Lung (tissue), 12 donors: ENCODE results near the gene RPS6KA2. TPM values are rescaled to one million over a fixed set of nuclear protein-coding genes. Genes with fewer than 3 reads are reported as not detected.

Experiments
- ATAC-seq: fragments of 200-7000 bp; cut with Tn5 transposase; one replicate; pipeline ENCODE4 v1.9.1; 2020; ENCODE audit warnings: moderate number of reproducible peaks; ENCODE audit not compliant: insufficient read depth, low FRiP score
- DNase-seq, 3 donors: peaks; one replicate each; pipeline ENCODE4 v3.0.0-alpha.2; 2013 to 2017
- H3K27ac ChIP-seq, 2 donors: one replicate each; pipeline ENCODE4 v1.5.1; 2013; ENCODE audit warnings: mild to moderate bottlenecking in 2 of 2, moderate library complexity in 2 of 2, control low read depth in 1 of 2, inconsistent platforms in 1 of 2, low read depth in 1 of 2, low read length in 1 of 2
- H3K27me3 ChIP-seq, 3 donors: one replicate each; pipeline ENCODE4 v1.5.1; 2013; ENCODE audit warnings: low read length in 2 of 3; ENCODE audit not compliant: control insufficient read depth in 3 of 3, insufficient read depth in 3 of 3
- H3K36me3 ChIP-seq, 4 donors: one replicate each; pipeline ENCODE4 v1.5.1; 2013; ENCODE audit warnings: low read length in 4 of 4, mild to moderate bottlenecking in 1 of 4, moderate library complexity in 1 of 4; ENCODE audit not compliant: control insufficient read depth in 4 of 4, insufficient read depth in 4 of 4
- H3K4me1 ChIP-seq, 5 donors: one replicate each; pipeline ENCODE4 v1.5.1; 2013; ENCODE audit warnings: low read length in 5 of 5, mild to moderate bottlenecking in 2 of 5, moderate library complexity in 1 of 5; ENCODE audit not compliant: control insufficient read depth in 5 of 5, insufficient read depth in 5 of 5
- H3K4me3 ChIP-seq: one replicate; pipeline ENCODE4 v1.5.1; 2013; ENCODE audit warnings: mild to moderate bottlenecking, control low read depth, moderate library complexity
- H3K9ac ChIP-seq, 2 donors: one replicate each; pipeline ENCODE4 v1.5.1; 2013; ENCODE audit warnings: low read length in 2 of 2, control low read depth in 1 of 2; ENCODE audit not compliant: insufficient read depth in 1 of 2
- H3K9me3 ChIP-seq, 4 donors: one replicate each; pipeline ENCODE4 v1.5.1; 2013; ENCODE audit warnings: low read length in 3 of 4, mild to moderate bottlenecking in 1 of 4, moderate library complexity in 1 of 4; ENCODE audit not compliant: control insufficient read depth in 4 of 4, insufficient read depth in 3 of 4
- CTCF ChIP-seq: IDR thresholded peaks from 2 replicates; pipeline ENCODE4 v1.5.1; 2012; ENCODE audit warnings: mild to moderate bottlenecking; ENCODE audit errors: control extremely low read depth, extremely low read depth
- WGBS, 2 donors: extraction: QIAGEN DNeasy Blood & Tissue Kit; methylation state at CpG; one replicate each; pipeline ENCODE4 v1.1.7; 2013; 5-methylcytosine and 5-hydroxymethylcytosine counted together
- polyA plus RNA-seq, 2 donors: library from polyadenylated mRNA; stranded (reverse); fragments of 200-250 nt; gene quantifications; one replicate each; pipeline ENCODE4 v1.2.1, GENCODE V29; 2013
- total RNA-seq, 2 donors: library from RNA; depleted of rRNA in 1 of 2; stranded (reverse); fragments of >200 nt in 1 of 2; gene quantifications; one replicate each; pipeline ENCODE4 v1.2.1, GENCODE V29; 2014 to 2021
- donor health status: control.
- donor health status: control.
- donor health status: Bipolar disorder and iron deficiency.
- donor health status: healthy.
- donor health status: DM: yes; HTN: yes; CAD: no.

The RPS6KA2 gene
- total and polyA plus RNA-seq, 4 donors, result 61.9 to 185 (median 105) TPM

DNA sequence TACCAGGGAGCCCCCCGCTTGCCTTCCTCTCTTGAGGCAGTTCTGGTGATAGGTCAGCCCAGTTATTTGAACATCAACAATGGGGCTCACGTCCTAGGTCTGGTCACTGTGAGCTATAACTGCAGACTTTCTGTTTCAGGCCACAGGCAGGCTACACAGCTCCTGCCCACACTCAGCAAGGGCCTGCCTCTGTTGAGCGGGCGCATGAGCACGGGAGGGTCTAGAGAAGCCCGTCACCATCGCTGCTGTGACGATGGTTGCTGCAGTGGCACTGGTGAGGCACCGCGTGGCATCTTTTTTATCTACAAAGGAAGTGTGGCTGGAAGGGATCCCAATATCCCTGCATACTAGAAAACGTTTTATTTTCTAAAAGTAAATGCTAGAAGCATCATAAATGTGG, 118.3 kb downstream of the RPS6KA2 start:
- H3K27ac ChIP-seq, result no peak overlapping the region
- no peaks in the 10 kb centered on the region for H3K4me1 ChIP-seq
- no peaks in the 10 kb centered on the region for H3K9me3 ChIP-seq
- DNase-seq, result no peak
- peaks cover 0 to 49% (median 16%) of the 10 kb centered on the region in 4 donors for H3K36me3 ChIP-seq
- H3K27me3 ChIP-seq, result no peaks in the 10 kb centered on the region
- WGBS, 2 donors, result 84 to 93% methylated on average over 11 of the region's 11 CpGs
- no peak for TF ChIP-seq CTCF
- no peak overlapping the region for H3K9ac ChIP-seq
- ATAC-seq, result no peak
- no peak overlapping the region for H3K4me3 ChIP-seq

DNA sequence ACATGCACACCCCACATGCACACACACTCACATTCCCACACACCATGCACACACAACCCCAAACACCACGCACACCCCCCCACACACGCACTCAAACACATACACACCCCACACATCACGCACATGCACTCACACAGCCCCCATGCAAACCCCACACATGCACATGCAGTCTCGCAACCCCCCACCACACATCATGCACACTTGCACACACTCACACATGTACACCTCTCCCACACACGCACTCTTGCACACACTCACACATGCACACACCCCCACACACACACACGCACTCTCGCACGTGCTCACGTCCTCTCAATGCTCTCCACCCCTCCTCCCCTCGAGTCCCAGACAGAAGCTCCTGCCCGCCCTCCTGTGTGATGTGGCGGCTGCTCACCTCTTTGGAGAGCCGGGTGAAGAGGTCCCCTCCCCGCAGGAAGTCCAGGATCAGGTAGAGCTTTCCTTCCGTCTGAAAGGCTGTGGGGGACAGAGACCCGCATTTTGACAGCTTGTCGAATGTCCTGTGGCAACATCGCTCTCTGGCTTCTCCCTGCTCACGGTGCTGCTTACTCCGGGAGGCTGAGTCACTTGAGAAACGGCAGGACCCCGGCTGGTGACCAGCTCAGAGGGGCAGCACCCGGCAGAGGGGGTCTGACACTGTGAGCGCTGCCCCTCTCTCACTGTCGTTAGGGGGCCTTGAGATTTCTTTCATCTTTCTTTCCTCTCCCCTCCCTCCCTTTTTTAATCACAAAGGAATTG, 119.1 kb downstream of the RPS6KA2 start:
- Histone ChIP-seq H3K36me3 (peaks cover 0 to 52% (median 16%) of the 10 kb centered on the region in 4 donors), H3K27me3 (no peaks in the 10 kb centered on the region), H3K9ac (no peak overlapping the region), H3K9me3 (no peaks in the 10 kb centered on the region), H3K4me1 (no peaks in the 10 kb centered on the region), H3K27ac (no peak overlapping the region), H3K4me3 (no peak overlapping the region)
- no peak for ATAC-seq
- no peak for TF ChIP-seq CTCF
- WGBS, 2 donors, result 90 to 93% methylated on average over 25 of the region's 25 CpGs
- DNase-seq, result no peak

DNA sequence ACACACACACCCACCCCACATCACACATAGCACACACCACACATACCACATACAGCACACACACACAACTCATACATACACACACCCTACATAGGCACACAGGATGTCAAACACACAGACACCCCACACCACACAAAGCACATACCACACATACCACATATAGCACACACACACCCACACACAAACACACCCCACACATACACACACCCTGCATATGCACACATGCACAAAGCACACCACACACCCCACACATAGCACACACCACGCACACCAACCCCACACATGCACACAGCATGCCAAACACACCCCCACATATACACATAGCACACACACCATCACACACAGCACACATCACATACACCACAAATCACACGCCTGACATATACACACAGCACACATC, 119.7 kb downstream of the RPS6KA2 start:
- ATAC-seq, result no peak
- H3K9me3 ChIP-seq, result no peaks in the 10 kb centered on the region
- DNase-seq, result no peak
- H3K27me3 ChIP-seq, result no peaks in the 10 kb centered on the region
- H3K9ac ChIP-seq, result no peak overlapping the region
- WGBS, 2 donors, result 98% methylated on average over 2 of the region's 2 CpGs
- peaks cover 0 to 5% (median 0%) of the 10 kb centered on the region in 5 donors for H3K4me1 ChIP-seq
- H3K27ac ChIP-seq, result no peak overlapping the region
- TF ChIP-seq CTCF, result no peak
- peaks cover 0 to 53% (median 16%) of the 10 kb centered on the region in 4 donors for H3K36me3 ChIP-seq
- H3K4me3 ChIP-seq, result no peak overlapping the region
